BLaER1 treated with 17β-estradiol and CSF1 and Interleukin-3, amounts not matched to agents 10 nM and 100 nM (cell line): Measurements from ENCODE around the gene RAC2.
A peak's percentile ranks its signal among the peaks of the same experiment; 100 is the strongest.

Experiments
- H3K27ac ChIP-seq, 11 experiments: shearing (Covaris generic); formaldehyde crosslinking; 2 replicates each; pipeline ENCODE4 v1.8.1; 2022
- H3K27me3 ChIP-seq, 11 experiments: shearing (Covaris generic); formaldehyde crosslinking; 2 replicates each; pipeline ENCODE4 v1.8.1; 2022
- H3K36me3 ChIP-seq, 11 experiments: shearing (Covaris generic); formaldehyde crosslinking; 2 replicates each; pipeline ENCODE4 v1.8.1; 2022
- H3K4me1 ChIP-seq, 10 experiments: shearing (Covaris generic); formaldehyde crosslinking; 2 replicates each; pipeline ENCODE4 v1.8.1; 2022
- H3K4me2 ChIP-seq, 11 experiments: shearing (Covaris generic); formaldehyde crosslinking; 2 replicates each; pipeline ENCODE4 v1.8.1; 2022
- H3K4me3 ChIP-seq, 10 experiments: shearing (Covaris generic); formaldehyde crosslinking; 2 replicates each; pipeline ENCODE4 v1.8.1; 2022
- H3K9ac ChIP-seq, 11 experiments: shearing (Covaris generic); formaldehyde crosslinking; 2 replicates each; pipeline ENCODE4 v1.8.1; 2022
- H3K9me3 ChIP-seq, 11 experiments: shearing (Covaris generic); formaldehyde crosslinking; replicated peaks in 1 of 11; 2 replicates each; pipeline ENCODE4 v1.8.1; 2022
- H4K20me1 ChIP-seq, 11 experiments: shearing (Covaris generic); formaldehyde crosslinking; 2 replicates each; pipeline ENCODE4 v1.8.1; 2022
- Cebpa-rat ChIP-seq, 11 experiments: shearing (Covaris generic); IDR thresholded peaks; 2 replicates each; pipeline ENCODE4 v1.8.1; 2022

Gene RAC2

GRCh38 chr22:37244114-37244921, at the start of gene RAC2:
TSS of gene RAC2 (minus strand) at chr22:37244269. CDS start at chr22:37244148, 121 bp downstream.
- peak within 1 kb of the TSS; percentile 66 to 99 (median 87) for H3K4me3 ChIP-seq
- peak within 1 kb of the TSS; percentile 82 to 92 (median 86) for H3K9ac ChIP-seq
- peak within 1 kb of the TSS; percentile 63 to 94 (median 86) for H3K27ac ChIP-seq
- H3K4me1 ChIP-seq, result peaks cover 49 to 72% (median 61%) of the 10 kb centered on the region in 10 experiments
- no peaks in the 10 kb centered on the region for H3K27me3 ChIP-seq
- 0 out of 22 replicates have a peak, but pooled peaks of 1 of the 11 experiments have one; percentile 5 for TF ChIP-seq Cebpa-rat (IDR thresholded peaks at IDR 0.05)
- peak within 1 kb of the TSS; percentile 91 to 100 (median 99) for H3K4me2 ChIP-seq
- no peaks in the 10 kb centered on the region for H3K9me3 ChIP-seq
- H3K36me3 ChIP-seq, result peaks cover 17 to 29% (median 26%) of the 10 kb centered on the region in 11 experiments
- H4K20me1 ChIP-seq, result peaks cover 24 to 30% (median 29%) of the 10 kb centered on the region in 11 experiments; a peak in 20 of 22 replicates

- no peak overlapping the region for H3K9ac ChIP-seq
- H3K9me3 ChIP-seq, result peaks cover 0 to 12% (median 8%) of the 10 kb centered on the region in 11 experiments; a peak in 14 of 22 replicates
- H3K4me2 ChIP-seq, result peak overlapping the region in 3 of 11 experiments; percentile 14 to 99 (median 97); a peak in 5 of 22 replicates
- peaks cover 78 to 97% (median 86%) of the 10 kb centered on the region in 10 experiments for H3K4me1 ChIP-seq
- H3K27ac ChIP-seq, result peak overlapping the region in 4 of 11 experiments; percentile 80 to 90 (median 81); a peak in 3 of 22 replicates
- no peak for TF ChIP-seq Cebpa-rat (IDR thresholded peaks at IDR 0.05)
- no peaks in the 10 kb centered on the region for H3K27me3 ChIP-seq
- H3K4me3 ChIP-seq, result no peak overlapping the region
- H3K36me3 ChIP-seq, result peaks cover 13 to 97% (median 45%) of the 10 kb centered on the region in 11 experiments; a peak in 19 of 22 replicates
- peaks cover 0 to 98% (median 6%) of the 10 kb centered on the region in 11 experiments; a peak in 10 of 22 replicates for H4K20me1 ChIP-seq
Measured at GRCh38 chr22:37293172-37293571, 49.1 kb upstream of the RAC2 start.

- Histone ChIP-seq H3K36me3 (peaks cover 13 to 97% (median 46%) of the 10 kb centered on the region in 11 experiments; a peak in 19 of 22 replicates), H3K4me1 (peaks cover 78 to 97% (median 86%) of the 10 kb centered on the region in 10 experiments), H3K9ac (peak overlapping the region in 1 of 11 experiments; percentile 26; a peak in 2 of 22 replicates), H3K27ac (peak overlapping the region in 4 of 11 experiments; percentile 80 to 90 (median 81); a peak in 8 of 22 replicates), H3K27me3 (no peaks in the 10 kb centered on the region), H3K9me3 (peaks cover 0 to 12% (median 8%) of the 10 kb centered on the region in 11 experiments; a peak in 14 of 22 replicates), H3K4me2 (peak overlapping the region in 5 of 11 experiments; percentile 14 to 99 (median 97); a peak in 6 of 22 replicates), H4K20me1 (peaks cover 0 to 98% (median 6%) of the 10 kb centered on the region in 11 experiments; a peak in 10 of 22 replicates), H3K4me3 (no peak overlapping the region)
- TF ChIP-seq Cebpa-rat (IDR thresholded peaks at IDR 0.05), result no peak
Measured at GRCh38 chr22:37292641-37293040, 48.6 kb upstream of the RAC2 start.

GRCh38 chr22:37291559-37292298, 47.7 kb upstream of the RAC2 start:
- peaks cover 82 to 97% (median 87%) of the 10 kb centered on the region in 10 experiments for H3K4me1 ChIP-seq
- peak overlapping the region; percentile 47 to 99 (median 96) for H3K4me2 ChIP-seq
- H3K27ac ChIP-seq, result peak overlapping the region in 8 of 11 experiments; percentile 20 to 90 (median 64); a peak in 14 of 22 replicates
- no peak overlapping the region for H3K4me3 ChIP-seq
- no peak for TF ChIP-seq Cebpa-rat (IDR thresholded peaks at IDR 0.05)
- peaks cover 0 to 98% (median 6%) of the 10 kb centered on the region in 11 experiments; a peak in 10 of 22 replicates for H4K20me1 ChIP-seq
- H3K9me3 ChIP-seq, result peaks cover 0 to 12% (median 8%) of the 10 kb centered on the region in 11 experiments; a peak in 14 of 22 replicates
- no peaks in the 10 kb centered on the region for H3K27me3 ChIP-seq
- H3K36me3 ChIP-seq, result peaks cover 13 to 97% (median 42%) of the 10 kb centered on the region in 11 experiments; a peak in 20 of 22 replicates
- H3K9ac ChIP-seq, result peak overlapping the region in 6 of 11 experiments; percentile 24 to 68 (median 61); a peak in 10 of 22 replicates

GRCh38 chr22:37290737-37291136, 46.7 kb upstream of the RAC2 start:
- Histone ChIP-seq H3K9me3 (peaks cover 0 to 12% (median 8%) of the 10 kb centered on the region in 11 experiments; a peak in 14 of 22 replicates), H3K4me3 (no peak overlapping the region; a peak in 1 of 20 replicates), H3K27me3 (no peaks in the 10 kb centered on the region), H3K4me2 (peak overlapping the region; percentile 47 to 99 (median 96)), H3K9ac (peak overlapping the region in 8 of 11 experiments; percentile 0 to 68 (median 52); a peak in 14 of 22 replicates), H3K4me1 (peaks cover 83 to 97% (median 87%) of the 10 kb centered on the region in 10 experiments), H3K27ac (peak overlapping the region in 7 of 11 experiments; percentile 20 to 90 (median 80); a peak in 13 of 22 replicates), H3K36me3 (peaks cover 13 to 97% (median 32%) of the 10 kb centered on the region in 11 experiments; a peak in 20 of 22 replicates), H4K20me1 (peaks cover 0 to 95% (median 6%) of the 10 kb centered on the region in 11 experiments; a peak in 10 of 22 replicates)
- TF ChIP-seq Cebpa-rat (IDR thresholded peaks at IDR 0.05), result peak in 2 of 11 experiments; percentile 46 to 79; a peak in 4 of 22 replicates

- no peak for TF ChIP-seq Cebpa-rat (IDR thresholded peaks at IDR 0.05)
- no peak overlapping the region for H3K9ac ChIP-seq
- peak overlapping the region; percentile 47 to 99 (median 96) for H3K4me2 ChIP-seq
- no peak overlapping the region; a peak in 1 of 20 replicates for H3K4me3 ChIP-seq
- peaks cover 13 to 86% (median 30%) of the 10 kb centered on the region in 11 experiments; a peak in 20 of 22 replicates for H3K36me3 ChIP-seq
- H3K27ac ChIP-seq, result peak overlapping the region in 7 of 11 experiments; percentile 19 to 90 (median 66); a peak in 10 of 22 replicates
- peaks cover 80 to 89% (median 86%) of the 10 kb centered on the region in 10 experiments for H3K4me1 ChIP-seq
- H3K27me3 ChIP-seq, result no peaks in the 10 kb centered on the region
- peaks cover 0 to 12% (median 8%) of the 10 kb centered on the region in 11 experiments; a peak in 14 of 22 replicates for H3K9me3 ChIP-seq
- H4K20me1 ChIP-seq, result peaks cover 0 to 80% (median 6%) of the 10 kb centered on the region in 11 experiments; a peak in 10 of 22 replicates
Measured at GRCh38 chr22:37289156-37289735, 45.2 kb upstream of the RAC2 start.

- Histone ChIP-seq H3K9me3 (peaks cover 0 to 12% (median 8%) of the 10 kb centered on the region in 11 experiments; a peak in 14 of 22 replicates), H3K27ac (peak overlapping the region in 3 of 11 experiments; percentile 66 to 90 (median 80); a peak in 4 of 22 replicates), H3K4me3 (no peak overlapping the region), H3K9ac (no peak overlapping the region), H3K4me2 (peak overlapping the region; percentile 47 to 99 (median 96)), H3K27me3 (no peaks in the 10 kb centered on the region), H4K20me1 (peaks cover 0 to 75% (median 6%) of the 10 kb centered on the region in 11 experiments; a peak in 10 of 22 replicates), H3K36me3 (peaks cover 13 to 82% (median 28%) of the 10 kb centered on the region in 11 experiments; a peak in 20 of 22 replicates), H3K4me1 (peaks cover 82 to 94% (median 88%) of the 10 kb centered on the region in 10 experiments)
- no peak for TF ChIP-seq Cebpa-rat (IDR thresholded peaks at IDR 0.05)
Measured at GRCh38 chr22:37288521-37288920, 44.5 kb upstream of the RAC2 start.
